B cell (primary cell): Measurements from ENCODE around the gene UBASH3B.

Experiments
- CTCF ChIP-seq: fragments of 200-600 bp; IDR thresholded peaks from one replicate; pipeline ENCODE4 v1.8.0; 2022; ENCODE audit warnings: antibody characterized with exemption, mild to moderate bottlenecking
- EZH2 ChIP-seq: IDR thresholded peaks from 2 replicates; pipeline ENCODE4 v1.6.1; 2012; ENCODE audit warnings: borderline replicate concordance, low read depth, mild to moderate bottlenecking, moderate library complexity, low read length; ENCODE audit not compliant: insufficient read depth, poor library complexity, severe bottlenecking

GRCh38 chr11:122682464-122682863 is 26.9 kb downstream of the UBASH3B start:
- TF ChIP-seq EZH2 (no peak), CTCF (no peak)
